HG03571 (cell line): ENCODE data around the gene IDH2.
"Not testable (repeated sequence)": the region's sequence is repeated elsewhere in the genome, so short reads cannot be mapped to it uniquely, and the experiment has no call there.

Experiments
- ATAC-seq: cut with Tn5 transposase; IDR thresholded peaks from one replicate; pipeline ENCODE4 v1.9.1; 2021; ENCODE audit not compliant: unreplicated experiment

Gene IDH2

DNA sequence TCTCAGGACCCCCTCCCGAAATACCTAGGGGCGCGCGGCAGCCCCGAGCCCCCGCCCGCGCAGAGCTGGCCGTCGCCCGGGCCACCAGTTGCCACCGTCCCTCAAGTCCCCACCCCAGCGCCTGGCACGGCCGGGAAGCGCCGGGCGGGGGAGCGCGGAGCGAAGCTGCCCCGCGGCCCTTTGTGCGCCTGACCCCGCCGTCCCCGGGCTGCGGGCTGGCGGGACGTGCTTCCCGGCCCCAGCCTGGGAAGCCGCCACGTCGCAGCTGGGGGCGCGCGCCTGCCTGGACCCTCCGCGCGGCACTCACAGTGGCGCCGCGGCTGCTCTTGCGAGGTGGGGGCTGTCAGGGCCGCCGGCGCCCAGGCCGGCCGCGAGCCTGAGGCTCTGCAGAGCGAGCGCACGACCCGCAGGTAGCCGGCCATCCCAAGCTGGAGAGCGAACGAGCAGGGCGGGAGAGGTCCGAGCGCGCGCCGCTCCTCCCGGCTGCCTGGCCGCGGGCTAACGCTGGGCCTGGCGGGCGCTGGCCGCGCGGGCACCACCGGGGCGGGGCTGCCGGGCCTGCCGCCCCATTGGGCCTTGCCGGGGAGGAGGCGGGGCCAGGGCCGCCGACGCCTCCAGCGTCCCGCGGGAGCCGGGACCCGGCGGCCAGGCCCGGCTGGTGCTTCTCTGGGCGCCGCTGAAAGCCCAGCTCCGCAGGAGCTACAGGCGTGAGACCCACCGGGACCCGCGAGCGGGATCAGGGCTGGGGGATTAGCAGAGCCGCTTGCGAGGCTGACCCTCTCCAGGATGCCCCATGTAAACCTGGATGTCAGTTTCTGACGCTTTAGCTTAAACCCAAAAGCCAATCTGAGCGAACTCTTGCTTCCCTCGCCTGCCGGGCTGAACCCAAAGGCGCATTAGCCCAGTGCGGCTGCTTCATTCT, at the start of gene IDH2:
TSS of gene IDH2 (minus strand) at position 500 of the 922 bp plus-strand sequence. CDS start at position 422, 78 bp downstream.
- ATAC-seq: peak; percentile 52

DNA sequence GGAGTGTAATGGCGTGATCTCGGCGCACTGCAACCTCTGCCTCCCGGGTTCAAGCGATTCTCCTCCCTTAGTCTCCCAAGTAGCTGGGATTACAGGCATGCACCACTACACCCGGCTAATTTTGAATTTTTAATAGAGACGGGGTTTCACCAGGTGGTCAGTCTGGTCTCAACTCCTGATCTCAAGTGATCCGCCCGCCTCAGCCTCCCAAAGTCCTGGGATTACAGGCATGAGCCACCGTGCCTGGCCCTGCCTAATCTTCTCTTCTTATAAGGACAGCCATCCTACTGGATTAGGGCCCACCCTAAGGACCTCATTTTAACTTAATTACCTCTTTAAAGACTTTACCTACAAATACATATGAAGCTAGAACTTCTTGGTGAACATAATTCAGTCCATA, 48.3 kb upstream of the IDH2 start:
- not testable (repeated sequence) for ATAC-seq

DNA sequence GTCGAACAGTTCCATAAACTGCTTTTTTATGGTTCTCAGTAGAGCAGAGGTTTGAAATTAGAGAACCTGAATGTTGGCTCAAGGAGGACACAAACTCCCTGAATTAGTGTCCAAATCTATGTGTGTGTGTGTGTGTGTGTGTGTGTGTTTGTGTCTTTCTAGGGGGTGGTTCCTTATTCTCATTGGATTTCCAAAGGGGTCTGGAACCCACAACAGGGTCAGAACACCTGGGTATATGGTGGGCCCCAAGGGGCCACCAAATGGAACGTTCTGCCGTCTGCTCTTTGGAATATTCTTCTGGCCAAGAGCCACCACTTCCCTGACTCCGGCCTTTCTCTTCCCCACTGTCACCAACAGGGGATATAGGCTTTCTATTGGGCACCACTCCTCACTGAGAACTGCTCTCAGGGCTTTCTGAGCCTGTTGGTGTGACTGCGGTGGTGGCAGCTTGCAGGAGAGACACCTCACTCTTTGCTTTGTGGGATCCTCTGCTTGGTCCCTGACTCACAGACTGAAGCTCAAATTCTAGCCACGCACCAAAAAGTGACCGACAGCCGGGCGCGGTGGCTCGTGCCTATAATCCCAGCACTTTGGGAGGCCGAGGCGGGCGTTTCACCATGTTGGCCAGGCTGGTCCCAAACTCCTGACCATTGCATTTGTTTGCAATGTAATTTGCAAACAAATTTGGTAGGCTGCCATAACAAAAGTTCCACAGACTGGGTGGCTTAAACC, 47.5 kb upstream of the IDH2 start:
- no peak for ATAC-seq

DNA sequence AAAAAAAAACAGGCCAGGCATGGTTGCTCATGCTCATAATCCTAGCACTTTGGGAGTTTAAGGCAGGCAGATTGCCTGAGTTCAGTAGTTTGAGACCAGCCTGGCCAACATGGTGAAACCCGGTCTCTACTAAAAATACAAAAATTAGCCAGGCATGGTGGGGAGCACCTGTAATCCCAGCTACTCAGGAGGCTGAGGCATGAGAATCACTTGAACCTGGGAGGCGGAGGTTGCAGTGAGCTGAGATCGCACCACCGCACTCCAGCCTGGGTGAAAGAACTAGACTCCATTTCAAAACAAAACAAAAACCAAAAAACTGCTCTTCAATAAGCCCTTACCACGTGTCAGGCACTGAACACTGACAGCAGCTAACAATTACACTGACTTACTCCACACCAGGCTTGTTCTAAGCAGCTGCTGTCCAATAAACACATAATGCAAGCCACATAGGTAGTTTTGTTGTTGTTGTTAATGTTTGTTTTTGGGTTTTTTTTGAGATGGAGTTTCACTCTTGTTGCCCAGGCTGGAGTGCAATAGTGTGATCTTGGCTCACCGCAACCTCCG, 44.0 kb upstream of the IDH2 start:
- not testable (repeated sequence) for ATAC-seq

DNA sequence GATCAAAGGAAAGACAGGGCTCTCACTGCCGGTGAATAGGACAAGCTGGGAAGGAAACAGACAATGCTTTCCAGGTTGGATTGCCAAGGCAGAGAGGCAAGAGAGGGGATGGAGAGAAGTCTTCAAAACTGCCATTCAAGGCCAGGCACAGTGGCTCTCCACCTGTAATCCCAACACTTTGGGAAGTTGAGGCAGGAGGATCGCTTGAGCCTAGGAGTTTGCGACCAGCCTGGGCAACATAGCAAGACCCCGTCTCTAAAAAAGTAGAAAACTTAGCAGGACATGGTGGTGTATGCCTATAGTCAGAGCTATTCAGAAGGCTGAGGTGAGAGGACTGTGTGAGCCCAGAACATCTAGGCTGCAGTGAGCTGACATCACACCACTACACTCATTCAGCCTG, 43.5 kb upstream of the IDH2 start:
- no peak for ATAC-seq

DNA sequence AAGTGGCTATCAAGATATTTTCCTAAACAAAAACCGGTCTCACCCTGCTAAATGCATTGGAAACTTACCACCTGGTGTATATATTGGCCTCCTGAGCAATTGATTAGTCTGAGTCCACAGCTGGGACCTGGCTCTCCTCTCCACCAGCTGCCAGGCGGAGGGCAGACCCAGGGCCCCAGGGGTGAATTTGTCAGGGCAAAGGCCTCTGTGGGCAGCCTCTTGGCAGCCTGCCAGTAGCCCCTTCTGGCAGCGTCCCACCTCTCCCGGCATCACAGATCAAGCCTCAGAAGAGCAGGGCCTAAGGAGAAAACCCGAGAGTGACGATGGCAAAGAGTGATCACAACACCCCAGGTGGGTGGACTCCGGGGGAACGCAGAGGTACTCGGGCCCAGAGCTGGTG, 43.0 kb upstream of the IDH2 start:
- ATAC-seq: no peak

DNA sequence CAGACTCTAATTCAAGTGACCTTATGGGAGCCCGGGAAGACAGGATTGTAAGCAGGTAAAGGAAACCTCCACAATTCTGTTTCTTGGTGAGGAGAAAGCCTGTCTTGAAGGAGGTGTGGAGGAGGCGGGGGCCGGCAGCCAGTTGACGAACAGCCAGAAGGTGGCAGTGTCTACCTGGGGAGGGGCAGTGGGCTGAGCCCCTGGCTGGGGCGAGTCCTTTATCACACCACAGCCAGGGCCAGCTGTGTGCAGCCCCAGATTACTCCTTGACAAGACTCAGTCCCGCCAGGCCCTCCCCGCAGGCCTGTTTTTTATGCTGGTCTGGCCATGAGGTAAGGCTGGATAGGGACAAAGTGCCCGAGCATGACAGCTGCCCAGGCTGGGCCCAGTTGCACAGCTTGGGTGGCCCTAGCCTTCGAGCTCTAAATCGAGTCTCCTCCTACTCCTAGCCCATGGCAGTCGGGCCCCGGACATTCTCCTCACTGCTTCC, 40.9 kb upstream of the IDH2 start:
- ATAC-seq: no peak

DNA sequence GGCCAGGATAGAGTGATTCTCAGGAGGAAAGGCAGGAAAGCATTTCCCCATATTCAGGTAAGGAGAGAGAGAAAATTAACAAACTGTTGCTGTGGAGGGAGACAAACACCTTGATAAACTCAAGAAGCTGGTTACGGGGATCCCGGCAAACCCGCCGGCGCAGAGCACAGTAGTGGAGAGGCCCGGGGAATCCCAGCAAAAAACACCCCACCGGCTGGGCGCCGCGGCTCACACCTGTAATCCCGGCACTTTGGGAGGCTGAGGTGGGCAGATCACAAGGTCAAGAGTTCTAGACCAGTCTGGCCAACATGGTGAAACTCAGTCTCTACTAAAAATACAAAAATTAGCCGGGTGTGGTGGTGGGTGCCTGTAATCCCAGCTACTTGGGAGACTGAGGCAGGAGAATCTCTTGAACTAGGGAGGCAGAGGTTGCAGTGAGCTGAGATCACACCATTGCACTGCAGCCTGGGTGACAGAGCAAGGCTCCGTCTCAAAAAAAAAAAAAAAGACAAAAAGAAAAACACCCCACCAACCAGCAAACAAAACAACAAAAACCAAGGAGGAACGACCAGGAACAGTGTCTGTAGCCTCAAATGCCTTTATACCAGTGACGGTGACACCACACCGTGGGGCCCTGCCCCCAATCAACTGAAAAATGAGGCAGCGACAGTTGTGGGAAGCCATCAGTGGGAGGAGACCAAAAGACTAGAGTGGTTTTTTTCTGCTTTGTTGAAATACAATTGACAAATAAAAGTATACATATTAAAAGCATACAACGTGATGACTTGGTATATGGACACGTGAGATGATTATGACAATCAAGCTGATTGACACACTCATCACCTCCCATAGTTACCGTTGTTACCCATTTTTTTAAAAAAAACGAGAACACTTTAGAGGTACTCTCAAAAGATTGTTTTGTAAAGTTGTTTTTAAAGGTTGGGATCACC, 40.2 kb upstream of the IDH2 start:
- no peak for ATAC-seq

DNA sequence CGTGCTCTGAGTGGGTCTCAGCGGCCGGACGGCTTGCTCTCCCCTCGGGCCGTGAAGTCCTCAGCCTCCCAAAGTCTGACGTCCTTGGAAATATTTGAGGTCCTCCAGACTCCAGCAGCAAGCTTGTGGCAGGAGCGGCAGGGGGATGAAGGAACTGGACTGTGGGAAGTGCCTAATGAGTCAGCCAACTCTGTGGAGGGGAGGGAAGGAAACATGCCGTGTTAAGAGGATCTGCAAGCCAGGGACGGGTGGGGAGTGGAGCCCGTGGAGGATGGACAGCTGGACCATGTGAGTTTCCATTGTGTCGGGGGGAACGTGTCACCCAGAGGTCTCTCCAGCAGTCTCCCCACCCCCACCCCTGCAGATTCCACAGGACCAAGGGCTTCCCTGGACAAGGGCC, 39.4 kb upstream of the IDH2 start:
- ATAC-seq: no peak

DNA sequence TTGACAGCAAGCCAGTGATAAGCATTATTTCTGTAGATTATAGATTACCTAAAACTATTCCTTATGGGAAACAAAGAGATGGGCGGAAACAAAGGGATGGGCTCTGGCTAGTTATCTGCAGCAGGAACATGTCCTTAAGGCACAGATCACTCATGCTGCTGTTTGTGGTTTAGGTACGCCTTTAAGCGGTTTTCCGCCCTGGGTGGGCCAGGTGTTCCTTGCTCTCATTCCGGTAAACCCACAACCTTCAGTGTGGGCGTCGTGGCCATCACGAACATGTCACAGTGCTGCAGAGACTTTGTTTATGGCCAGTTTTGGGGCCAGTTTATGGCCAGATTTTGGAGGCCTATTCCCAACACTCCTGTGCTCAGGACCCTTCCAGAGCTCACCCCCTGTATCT, 37.3 kb upstream of the IDH2 start:
- not testable (repeated sequence) for ATAC-seq

DNA sequence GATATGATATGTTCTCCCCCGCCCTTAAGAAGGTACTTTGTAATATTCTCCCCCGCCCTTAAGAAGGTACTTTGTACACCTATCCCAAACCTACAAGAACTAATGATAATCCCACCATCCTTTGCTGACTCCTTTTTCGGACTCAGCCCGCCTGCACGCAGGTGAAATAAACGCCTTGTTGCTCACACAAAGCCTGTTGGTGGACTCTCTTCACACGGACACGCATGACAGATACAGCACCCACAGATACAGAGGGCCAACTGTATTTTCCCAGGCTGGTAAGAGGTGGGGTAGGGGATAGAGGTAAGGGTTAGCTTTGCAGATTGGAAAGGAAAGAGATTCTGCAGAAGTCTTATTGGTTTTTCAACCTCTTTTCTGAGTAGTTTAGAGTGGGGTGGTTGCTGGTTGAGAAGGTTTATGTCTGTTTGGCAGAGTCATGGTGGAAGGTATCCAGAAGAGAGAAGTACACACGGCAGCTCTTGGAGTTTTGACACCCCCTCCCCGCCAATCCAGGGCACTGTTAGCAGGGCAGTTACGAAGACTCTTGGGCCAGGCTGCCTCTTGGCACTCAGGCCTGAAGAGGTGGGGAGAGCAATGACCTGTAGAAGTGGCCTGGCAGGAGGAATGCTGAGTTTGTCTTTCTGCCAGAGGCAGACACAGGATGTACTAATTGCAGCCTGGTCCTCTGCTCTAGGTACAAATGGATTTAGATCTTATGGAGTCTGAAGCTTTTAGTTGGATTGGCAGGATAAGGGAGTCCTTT, 36.0 kb upstream of the IDH2 start:
- no peak for ATAC-seq

DNA sequence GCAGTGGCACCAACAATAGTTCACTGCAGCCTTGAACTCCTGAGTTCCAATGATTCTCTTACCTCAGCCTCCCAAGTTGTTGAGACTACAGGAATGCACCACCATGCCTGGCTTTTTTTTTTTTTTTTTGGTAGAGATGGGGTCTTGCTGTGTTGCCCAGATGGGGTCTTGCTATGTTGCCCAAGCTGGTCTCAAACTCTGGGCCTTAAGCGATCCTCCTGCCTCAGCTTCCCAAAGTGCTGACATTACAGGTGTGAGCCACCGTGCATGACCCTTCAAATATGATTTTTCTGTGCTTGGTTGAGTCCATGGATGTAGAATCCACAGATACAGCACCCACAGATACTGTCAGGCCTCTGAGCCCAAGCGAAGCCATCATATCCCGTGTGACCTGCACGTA, 30.2 kb upstream of the IDH2 start:
- no peak for ATAC-seq

DNA sequence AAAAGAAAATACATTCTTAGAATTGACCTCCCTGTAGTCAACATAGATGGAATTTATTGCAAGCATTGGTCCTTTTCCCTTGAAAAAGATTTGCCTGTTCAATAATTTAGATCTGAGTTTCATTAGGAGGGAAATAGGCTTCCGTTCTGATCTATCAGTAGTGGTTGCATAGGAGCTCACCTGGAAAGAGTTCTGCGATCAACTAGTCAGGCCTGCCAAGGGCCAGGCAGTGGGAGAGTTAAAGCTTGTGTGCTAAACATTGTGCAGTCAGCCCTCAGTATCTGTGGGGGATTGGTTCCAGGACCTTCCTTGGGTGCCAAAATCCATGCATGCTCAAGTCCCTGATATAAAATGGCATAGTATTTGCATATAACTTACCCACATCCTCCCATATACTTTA, 29.6 kb upstream of the IDH2 start:
- no peak for ATAC-seq

DNA sequence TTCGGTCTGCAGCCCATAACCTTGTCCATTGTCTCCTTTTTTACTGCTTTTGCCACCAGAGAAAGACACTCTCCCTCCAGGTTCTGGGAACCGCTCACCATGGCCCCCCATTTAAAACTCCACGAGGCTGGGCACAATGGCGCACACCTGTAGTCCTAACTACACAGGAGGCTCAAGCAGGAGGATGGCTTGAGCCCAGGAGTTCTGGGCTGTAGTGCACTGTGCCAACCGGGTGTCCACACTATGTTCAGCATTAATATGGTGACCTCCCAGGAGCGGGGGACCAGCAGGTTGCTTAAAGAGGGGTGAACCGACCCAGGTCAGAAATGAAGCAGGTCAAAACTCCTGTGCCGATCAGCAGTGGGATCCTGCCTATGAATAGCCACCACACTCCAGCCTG, 28.0 kb upstream of the IDH2 start:
- no peak for ATAC-seq

DNA sequence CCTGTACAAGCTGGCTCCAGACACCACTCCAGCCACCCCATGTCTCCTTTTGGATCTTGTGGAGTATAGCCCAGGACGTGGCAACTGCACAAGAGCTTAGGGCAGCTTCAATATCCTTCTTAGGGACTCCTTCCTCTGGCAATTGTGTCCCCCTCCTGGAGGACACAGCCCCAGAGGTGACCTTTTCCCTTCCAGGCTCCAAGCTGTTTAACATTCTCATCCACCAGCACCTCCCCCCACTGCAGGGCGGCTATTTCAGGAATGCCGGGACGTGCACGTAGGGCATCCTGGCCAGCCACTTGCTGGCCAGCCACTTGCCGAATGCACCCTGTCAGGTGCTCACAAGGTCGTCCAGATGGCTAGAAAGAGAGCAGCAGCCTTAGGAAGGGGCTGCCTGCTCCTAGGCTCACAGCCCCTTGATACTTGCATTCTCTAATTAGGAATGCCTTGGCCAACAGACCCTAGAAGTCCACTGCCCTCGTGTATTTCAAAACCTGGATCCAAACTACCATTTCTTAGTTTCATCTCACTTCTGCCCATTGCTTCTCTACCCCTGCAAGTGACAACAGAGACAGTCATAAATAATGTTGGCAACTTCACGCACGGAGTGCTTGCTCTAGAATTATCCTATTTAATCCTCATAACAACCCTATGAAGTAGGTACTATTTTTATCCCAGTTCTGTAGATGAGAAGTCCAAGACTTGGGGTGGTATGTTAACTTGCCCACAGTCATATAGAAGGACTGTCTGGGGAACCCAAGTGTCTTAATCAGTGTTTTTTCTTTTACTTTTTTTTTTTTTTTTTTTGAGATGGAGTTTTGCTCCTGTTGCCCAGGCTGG, 24.5 kb upstream of the IDH2 start:
- ATAC-seq: no peak

DNA sequence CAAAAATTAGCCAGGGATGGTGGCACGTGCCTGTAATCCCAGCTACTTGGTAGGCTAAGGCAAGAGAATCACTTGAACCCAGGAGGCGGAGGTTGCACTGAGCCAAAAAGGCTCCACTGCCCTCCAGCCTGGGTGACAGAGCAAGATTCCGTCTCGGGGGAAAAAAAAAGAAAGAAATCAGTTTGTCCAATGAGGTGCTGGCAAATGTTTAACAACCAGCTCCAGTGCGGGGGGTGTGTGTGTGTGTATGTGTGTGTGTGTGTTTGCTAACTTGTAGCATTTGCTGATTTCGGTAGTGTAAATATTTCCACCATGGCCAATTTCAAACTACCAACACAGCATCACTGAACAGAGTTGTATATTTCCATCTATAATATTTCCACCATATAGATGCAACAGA, 23.8 kb upstream of the IDH2 start:
- no peak for ATAC-seq

DNA sequence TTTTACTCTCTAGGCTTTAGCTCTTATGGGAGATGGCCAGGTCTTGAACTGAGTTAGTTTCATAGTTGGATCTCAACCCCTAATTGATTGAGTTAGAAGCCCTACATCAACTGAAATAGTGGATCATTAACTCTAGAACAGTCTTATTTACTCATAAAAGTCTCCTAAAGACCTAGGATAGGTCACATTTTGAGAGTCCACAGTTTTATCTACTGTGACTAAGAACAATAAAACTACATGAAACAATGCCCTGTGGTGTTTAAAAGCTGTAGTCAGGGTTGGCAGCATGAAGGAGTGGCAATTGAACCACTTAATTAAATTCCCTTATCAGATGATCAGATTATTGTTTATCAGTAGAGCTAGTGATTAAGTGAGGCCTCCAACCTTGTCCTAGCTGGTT, 22.2 kb upstream of the IDH2 start:
- no peak for ATAC-seq

DNA sequence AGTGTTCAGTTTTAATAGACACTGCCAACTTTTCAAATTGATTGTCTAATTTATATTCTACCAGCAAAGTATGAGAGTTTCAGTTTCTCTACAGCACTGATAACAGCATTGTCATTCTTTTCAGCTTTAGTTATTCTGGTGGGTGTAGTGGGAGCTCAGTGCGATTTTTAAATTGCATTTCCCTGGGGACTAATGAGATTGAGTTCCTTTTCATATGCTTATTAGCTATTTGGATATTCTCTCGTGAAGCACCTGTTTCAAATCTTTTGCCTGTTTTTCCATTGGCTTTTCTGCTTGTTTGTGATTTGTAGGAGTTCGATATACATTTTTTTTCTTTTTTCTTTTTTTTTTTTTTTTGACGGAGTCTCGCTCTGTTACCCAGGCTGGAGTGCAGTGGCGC, 18.8 kb upstream of the IDH2 start:
- no peak for ATAC-seq

DNA sequence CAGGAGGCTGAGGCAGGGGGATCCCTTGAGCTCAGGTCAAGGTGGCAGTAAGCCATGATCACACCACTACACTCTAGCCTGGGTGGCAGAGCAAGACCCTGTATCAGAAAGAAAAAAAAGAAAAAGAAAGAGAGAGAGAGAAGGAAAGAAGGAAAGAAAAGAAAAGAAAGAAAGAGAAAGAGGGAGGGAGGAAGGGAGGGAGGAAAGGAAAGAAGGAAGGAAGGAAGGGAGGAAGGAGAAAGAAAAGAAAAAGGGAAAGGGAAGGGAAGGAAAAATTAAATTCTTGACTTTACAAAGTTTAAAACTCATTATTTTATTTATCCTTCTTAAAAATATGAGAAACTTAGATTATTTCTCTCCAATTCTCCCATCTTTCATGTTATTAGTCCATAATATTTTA, 17.1 kb upstream of the IDH2 start:
- ATAC-seq: no peak
